ENCODE data around the gene IRF2BP2. TPM values are rescaled to one million over a fixed set of nuclear protein-coding genes. Genes with fewer than 3 reads are reported as not detected.

Gene IRF2BP2
- total and polyA plus RNA-seq, 7 donors, result 53.6 to 116 (median 73.4) TPM

- ATAC-seq (no peak), DNase-seq (no peak)
- TF ChIP-seq, protein P1, sequence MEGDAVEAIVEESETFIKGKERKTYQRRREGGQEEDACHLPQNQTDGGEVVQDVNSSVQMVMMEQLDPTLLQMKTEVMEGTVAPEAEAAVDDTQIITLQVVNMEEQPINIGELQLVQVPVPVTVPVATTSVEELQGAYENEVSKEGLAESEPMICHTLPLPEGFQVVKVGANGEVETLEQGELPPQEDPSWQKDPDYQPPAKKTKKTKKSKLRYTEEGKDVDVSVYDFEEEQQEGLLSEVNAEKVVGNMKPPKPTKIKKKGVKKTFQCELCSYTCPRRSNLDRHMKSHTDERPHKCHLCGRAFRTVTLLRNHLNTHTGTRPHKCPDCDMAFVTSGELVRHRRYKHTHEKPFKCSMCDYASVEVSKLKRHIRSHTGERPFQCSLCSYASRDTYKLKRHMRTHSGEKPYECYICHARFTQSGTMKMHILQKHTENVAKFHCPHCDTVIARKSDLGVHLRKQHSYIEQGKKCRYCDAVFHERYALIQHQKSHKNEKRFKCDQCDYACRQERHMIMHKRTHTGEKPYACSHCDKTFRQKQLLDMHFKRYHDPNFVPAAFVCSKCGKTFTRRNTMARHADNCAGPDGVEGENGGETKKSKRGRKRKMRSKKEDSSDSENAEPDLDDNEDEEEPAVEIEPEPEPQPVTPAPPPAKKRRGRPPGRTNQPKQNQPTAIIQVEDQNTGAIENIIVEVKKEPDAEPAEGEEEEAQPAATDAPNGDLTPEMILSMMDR (IDR thresholded peaks at IDR 0.05), result no peak
- H3K27ac ChIP-seq, result peak overlapping the region; percentile 67
- intact Hi-C loops (cut with DNase I), result no loop called here
- H3K27me3 ChIP-seq (ENCODE audit: insufficient read depth in 3 of 3, low read length in 2 of 3), result no peaks in the 10 kb centered on the region
- no peaks in the 10 kb centered on the region for H3K9me3 ChIP-seq
- peaks cover 34% of the 10 kb centered on the region for H3K4me1 ChIP-seq
- WGBS, 3 donors, result 78 to 85% (median 84%) methylated on average over 4 of the region's 4 CpGs
- H3K36me3 ChIP-seq (ENCODE audit: insufficient read depth in 1 of 2, low read depth in 1 of 2), result no peaks in the 10 kb centered on the region
- H3K4me3 ChIP-seq, result no peak overlapping the region
Measured at GRCh38 chr1:234588386-234588785, 21.6 kb downstream of the IRF2BP2 start.

- Histone ChIP-seq H3K27me3 (ENCODE audit: insufficient read depth in 3 of 3, low read length in 2 of 3) (no peaks in the 10 kb centered on the region), H3K36me3 (ENCODE audit: insufficient read depth in 1 of 2, low read depth in 1 of 2) (no peaks in the 10 kb centered on the region), H3K27ac (peak overlapping the region; percentile 97), H3K4me1 (peaks cover 44% of the 10 kb centered on the region), H3K4me3 (no peak overlapping the region), H3K9me3 (no peaks in the 10 kb centered on the region)
- WGBS, 3 donors, result 78 to 86% (median 84%) methylated on average over 12 of the region's 12 CpGs
- DNase-seq, result no peak
- intact Hi-C loops (cut with DNase I), result no loop called here
- TF ChIP-seq, protein P1 (IDR thresholded peaks at IDR 0.05), result no peak
- ATAC-seq, result no peak
Measured at GRCh38 chr1:234586892-234587485, 23.0 kb downstream of the IRF2BP2 start.

DNA sequence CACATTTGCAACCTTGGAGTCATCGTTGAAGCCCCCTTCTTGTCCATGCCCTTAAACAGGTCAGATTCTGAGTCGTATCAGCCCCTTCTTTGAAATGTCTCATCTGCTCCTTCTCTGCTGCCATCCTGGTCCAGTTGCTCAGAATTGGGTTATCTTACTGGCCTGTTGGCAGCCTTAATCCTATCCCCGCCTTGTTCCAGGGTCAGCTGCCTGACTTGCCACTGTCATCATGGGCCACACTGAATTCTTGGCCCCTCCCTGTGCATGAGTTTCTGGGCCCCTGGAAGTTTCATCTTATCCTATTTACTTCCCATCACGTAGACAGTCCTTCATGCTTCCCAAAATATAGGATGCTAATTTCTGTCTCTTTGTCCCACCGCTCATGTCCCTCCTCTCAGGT lies 23.7 kb downstream of the IRF2BP2 start:
- H3K4me3 ChIP-seq, result peak overlapping the region; percentile 32
- peak in 3 of 4 donors; percentile 27 to 47 (median 35) for ATAC-seq
- no peaks in the 10 kb centered on the region for H3K9me3 ChIP-seq
- TF ChIP-seq, protein P1 (IDR thresholded peaks at IDR 0.05), result no peak
- peaks cover 50% of the 10 kb centered on the region for H3K4me1 ChIP-seq
- 54 to 79% (median 68%) methylated on average over 5 of the region's 5 CpGs for WGBS, 3 donors
- no peaks in the 10 kb centered on the region for H3K27me3 ChIP-seq (ENCODE audit: insufficient read depth in 3 of 3, low read length in 2 of 3)
- DNase-seq, result peak in 1 of 2 donors; percentile 59
- H3K36me3 ChIP-seq (ENCODE audit: insufficient read depth in 1 of 2, low read depth in 1 of 2), result no peaks in the 10 kb centered on the region
- H3K27ac ChIP-seq, result peak overlapping the region; percentile 97
- intact Hi-C loops (cut with DNase I), result no loop called here

- ATAC-seq, result peak; percentile 31 to 62 (median 56)
- intact Hi-C loops (cut with DNase I), result no loop called here
- Histone ChIP-seq H3K9me3 (no peaks in the 10 kb centered on the region), H3K4me1 (peaks cover 57% of the 10 kb centered on the region), H3K36me3 (ENCODE audit: insufficient read depth in 1 of 2, low read depth in 1 of 2) (no peaks in the 10 kb centered on the region), H3K4me3 (peak overlapping the region; percentile 32), H3K27ac (peak overlapping the region; percentile 97), H3K27me3 (ENCODE audit: insufficient read depth in 3 of 3, low read length in 2 of 3) (no peaks in the 10 kb centered on the region)
- 22 to 52% (median 29%) methylated on average over 8 of the region's 8 CpGs for WGBS, 3 donors
- peak; percentile 39 to 69 for DNase-seq
- TF ChIP-seq, protein P1 (IDR thresholded peaks at IDR 0.05), result no peak
Measured at GRCh38 chr1:234585330-234586055, 24.5 kb downstream of the IRF2BP2 start.
